CD14-positive monocyte (primary cell): Measurements from ENCODE around the gene FNDC10. TPM values are rescaled to one million over a fixed set of nuclear protein-coding genes. Genes with fewer than 3 reads are reported as not detected.
A peak's percentile ranks its signal among the peaks of the same experiment; 100 is the strongest.

Experiments
- DNase-seq, 3 donors: peaks; one replicate each; pipeline ENCODE4 v3.0.0-alpha.2; 2011 to 2022
- H2AFZ ChIP-seq: 2 replicates; pipeline ENCODE4 v1.6.0; 2012; ENCODE audit warnings: mild to moderate bottlenecking, low read depth, low read length, inconsistent platforms; ENCODE audit not compliant: insufficient read depth, poor library complexity, severe bottlenecking
- H3K27ac ChIP-seq, 2 donors: 1 replicate in 1 of 2; 2 replicates in 1 of 2; pipeline ENCODE4 v1.5.1; 2012 to 2013; ENCODE audit warnings: low read length in 2 of 2, control low read depth in 1 of 2, inconsistent platforms in 1 of 2, low read depth in 1 of 2, mild to moderate bottlenecking in 1 of 2
- H3K27me3 ChIP-seq, 2 donors: one replicate each; pipeline versions ENCODE4 v1.6.0 to v1.6.1; 2011 to 2013; ENCODE audit warnings: low read length in 2 of 2; ENCODE audit not compliant: control insufficient read depth in 2 of 2, insufficient read depth in 2 of 2
- H3K36me3 ChIP-seq, 2 donors: replicated peaks in 1 of 2; 1 replicate in 1 of 2; 2 replicates in 1 of 2; pipeline versions ENCODE4 v1.5.1 to v1.6.1; 2012 to 2013; ENCODE audit warnings: low read length in 2 of 2, control low read depth in 1 of 2, inconsistent platforms in 1 of 2, mild to moderate bottlenecking in 1 of 2; ENCODE audit not compliant: insufficient read depth in 2 of 2, control insufficient read depth in 1 of 2
- H3K4me1 ChIP-seq, 2 donors: 1 replicate in 1 of 2; 2 replicates in 1 of 2; pipeline versions ENCODE4 v1.5.1 to v1.6.1; 2012 to 2013; ENCODE audit warnings: low read length in 2 of 2, control low read depth in 1 of 2, inconsistent platforms in 1 of 2, mild to moderate bottlenecking in 1 of 2, moderate library complexity in 1 of 2; ENCODE audit not compliant: insufficient read depth in 2 of 2, control insufficient read depth in 1 of 2
- H3K4me2 ChIP-seq: replicated peaks from 2 replicates; pipeline ENCODE3; 2012; ENCODE audit warnings: low read length, moderate library complexity, mild to moderate bottlenecking; ENCODE audit not compliant: poor library complexity, severe bottlenecking; ENCODE audit errors: extremely low read depth
- H3K4me3 ChIP-seq, 3 experiments: fragments of 200-600 bp in 1 of 3; sonication (generic) in 1 of 3; replicated peaks in 1 of 3; 1 replicate in 2 of 3; 2 replicates in 1 of 3; pipeline ENCODE4 v1.5.1; 2011 to 2013; ENCODE audit warnings: low read length in 3 of 3, mild to moderate bottlenecking in 3 of 3, control low read depth in 2 of 3, low read depth in 2 of 3, inconsistent platforms in 1 of 3, moderate library complexity in 1 of 3
- H3K79me2 ChIP-seq: 2 replicates; pipeline ENCODE4 v1.6.0; 2012; ENCODE audit warnings: mild to moderate bottlenecking, control low read depth, inconsistent platforms, low read length, moderate library complexity; ENCODE audit not compliant: insufficient read depth
- H3K9ac ChIP-seq: 2 replicates; pipeline ENCODE4 v1.6.0; 2017; ENCODE audit warnings: low read length, mild to moderate bottlenecking; ENCODE audit not compliant: insufficient read depth, poor library complexity, severe bottlenecking
- H3K9me3 ChIP-seq, 2 donors: replicated peaks in 1 of 2; 1 replicate in 1 of 2; 2 replicates in 1 of 2; pipeline versions ENCODE4 v1.5.1 to v1.6.1; 2012 to 2013; ENCODE audit warnings: low read length in 2 of 2, control low read depth in 1 of 2; ENCODE audit not compliant: control insufficient read depth in 1 of 2, insufficient read depth in 1 of 2
- H4K20me1 ChIP-seq: 2 replicates; pipeline ENCODE4 v1.6.0; 2012; ENCODE audit warnings: mild to moderate bottlenecking, low read length, control low read depth, moderate library complexity; ENCODE audit not compliant: insufficient read depth
- H3K27ac Mint-ChIP-seq, 7 donors: one replicate each; pipeline ENCODE4 v1.8.0; 2020; ENCODE audit warnings: mild to moderate bottlenecking in 7 of 7, mixed read lengths in 7 of 7, moderate library complexity in 6 of 7, inconsistent platforms in 2 of 7
- H3K27me3 Mint-ChIP-seq, 3 donors: one replicate each; pipeline ENCODE4 v1.8.0; 2021 to 2022; ENCODE audit warnings: low read depth in 3 of 3, mild to moderate bottlenecking in 3 of 3, mixed read lengths in 3 of 3, moderate library complexity in 3 of 3, inconsistent platforms in 1 of 3
- H3K36me3 Mint-ChIP-seq, 2 donors: one replicate each; pipeline ENCODE4 v1.8.0; 2020; ENCODE audit warnings: mixed read lengths in 2 of 2, inconsistent platforms in 1 of 2, mild to moderate bottlenecking in 1 of 2
- H3K4me1 Mint-ChIP-seq: one replicate; pipeline ENCODE4 v1.8.0; 2020; ENCODE audit warnings: mild to moderate bottlenecking, mixed read lengths
- H3K4me3 Mint-ChIP-seq, 2 donors: one replicate each; pipeline ENCODE4 v1.8.0; 2020; ENCODE audit warnings: mild to moderate bottlenecking in 2 of 2, mixed read lengths in 2 of 2, moderate library complexity in 1 of 2
- H3K9me3 Mint-ChIP-seq, 7 donors: one replicate each; pipeline ENCODE4 v1.8.0; 2020 to 2022; ENCODE audit warnings: mixed read lengths in 7 of 7, mild to moderate bottlenecking in 6 of 7, moderate library complexity in 6 of 7, inconsistent platforms in 2 of 7
- CTCF ChIP-seq: fragments of 200-600 bp; IDR thresholded peaks from one replicate; pipeline ENCODE4 v1.8.0; 2022; ENCODE audit warnings: antibody characterized with exemption, mild to moderate bottlenecking
- WGBS: methylation state at CpG from one replicate; pipeline ENCODE4 v1.1.5; 2013; ENCODE audit warnings: missing lambda C conversion rate; ENCODE audit not compliant: insufficient coverage; 5-methylcytosine and 5-hydroxymethylcytosine counted together
- intact Hi-C, 2 donors: fragments of 100-400 bp; cut with micrococcal nuclease; formaldehyde crosslinking; loops; one replicate each; pipeline versions ENCODE4 v1.15.0 to v1.15.1; 2023
- polyA plus RNA-seq, 3 donors: library from polyadenylated mRNA; depleted of rRNA in 1 of 3; unstranded in 2 of 3; stranded (reverse) in 1 of 3; fragments of 300-500 nt in 2 of 3; fragments of >200 nt in 1 of 3; fragmentation: Illumina TruSeq in 2 of 3; gene quantifications; 1 replicate in 2 of 3; 2 replicates in 1 of 3; pipeline ENCODE4 v1.2.3, GENCODE V29; 2012 to 2021

Gene FNDC10
- polyA plus RNA-seq, 3 donors = 0.46 to 3.4 (median 1.5) TPM

GRCh38 chr1:1626207-1627141, 26.5 kb upstream of the FNDC10 start:
- WGBS = 98% methylated on average over 41 of the region's 48 CpGs
- H3K36me3 Mint-ChIP-seq = peaks cover 4 to 12% of the 10 kb centered on the region in 2 donors
- no peak overlapping the region for H3K4me2 ChIP-seq
- H3K4me1 ChIP-seq = peaks cover 3 to 9% of the 10 kb centered on the region in 2 donors
- H3K4me3 ChIP-seq = no peak overlapping the region
- H3K79me2 ChIP-seq = no peaks in the 10 kb centered on the region
- no peak overlapping the region for H3K4me3 Mint-ChIP-seq
- no peak overlapping the region for H3K27ac ChIP-seq
- H3K27ac Mint-ChIP-seq = peak overlapping the region in 1 of 7 donors; percentile 64
- H3K36me3 ChIP-seq = no peaks in the 10 kb centered on the region
- H4K20me1 ChIP-seq = no peaks in the 10 kb centered on the region
- intact Hi-C loops = no loop called here
- peaks cover 2% of the 10 kb centered on the region for H3K4me1 Mint-ChIP-seq
- no peaks in the 10 kb centered on the region for H3K9me3 ChIP-seq
- TF ChIP-seq CTCF = no peak
- no peak for DNase-seq
- H3K9me3 Mint-ChIP-seq = peaks cover 0 to 9% (median 3%) of the 10 kb centered on the region in 7 donors
- peaks cover 8 to 23% of the 10 kb centered on the region in 2 donors for H3K27me3 ChIP-seq
- no peak overlapping the region for H2AFZ ChIP-seq
- no peak overlapping the region for H3K9ac ChIP-seq
- H3K27me3 Mint-ChIP-seq = peaks cover 13 to 33% (median 18%) of the 10 kb centered on the region in 3 donors

GRCh38 chr1:1625824-1626206, 25.9 kb upstream of the FNDC10 start:
- Mint-ChIP-seq H3K4me1 (peaks cover 2% of the 10 kb centered on the region), H3K36me3 (peaks cover 4 to 12% of the 10 kb centered on the region in 2 donors), H3K27me3 (peaks cover 9 to 27% (median 14%) of the 10 kb centered on the region in 3 donors), H3K9me3 (peaks cover 0 to 9% (median 3%) of the 10 kb centered on the region in 7 donors), H3K27ac (peak overlapping the region in 1 of 7 donors; percentile 64), H3K4me3 (no peak overlapping the region)
- Histone ChIP-seq H3K27ac (no peak overlapping the region), H3K4me2 (no peak overlapping the region), H3K27me3 (peaks cover 3 to 19% of the 10 kb centered on the region in 2 donors), H3K9ac (no peak overlapping the region), H3K36me3 (no peaks in the 10 kb centered on the region), H4K20me1 (no peaks in the 10 kb centered on the region), H3K79me2 (no peaks in the 10 kb centered on the region), H2AFZ (no peak overlapping the region), H3K4me3 (no peak overlapping the region), H3K9me3 (no peaks in the 10 kb centered on the region), H3K4me1 (peaks cover 3 to 7% of the 10 kb centered on the region in 2 donors)
- no peak for DNase-seq
- WGBS = 96% methylated on average over 8 of the region's 8 CpGs
- intact Hi-C loops = no loop called here
- TF ChIP-seq CTCF = no peak
